NCI-H446 (cell line): ENCODE results near the gene SUN5.
A peak's percentile ranks its signal among the peaks of the same experiment; 100 is the strongest.

ENCODE experiments used
- DNase-seq, 2 experiments: peaks; one replicate each; lab custom pipeline; 2025; lab: John Stamatoyannopoulos, UW

Gene SUN5

GRCh38 chr20:32993496-32994050, 10.7 kb downstream of the SUN5 start:
- DNase-seq, result no peak

- DNase-seq, result no peak
Observed at GRCh38 chr20:32991792-32992641, 12.2 kb downstream of the SUN5 start.

- no peak for DNase-seq
Observed at GRCh38 chr20:32991383-32991782, 12.8 kb downstream of the SUN5 start.

GRCh38 chr20:32990426-32990825, 13.8 kb downstream of the SUN5 start:
- no peak for DNase-seq

DNA sequence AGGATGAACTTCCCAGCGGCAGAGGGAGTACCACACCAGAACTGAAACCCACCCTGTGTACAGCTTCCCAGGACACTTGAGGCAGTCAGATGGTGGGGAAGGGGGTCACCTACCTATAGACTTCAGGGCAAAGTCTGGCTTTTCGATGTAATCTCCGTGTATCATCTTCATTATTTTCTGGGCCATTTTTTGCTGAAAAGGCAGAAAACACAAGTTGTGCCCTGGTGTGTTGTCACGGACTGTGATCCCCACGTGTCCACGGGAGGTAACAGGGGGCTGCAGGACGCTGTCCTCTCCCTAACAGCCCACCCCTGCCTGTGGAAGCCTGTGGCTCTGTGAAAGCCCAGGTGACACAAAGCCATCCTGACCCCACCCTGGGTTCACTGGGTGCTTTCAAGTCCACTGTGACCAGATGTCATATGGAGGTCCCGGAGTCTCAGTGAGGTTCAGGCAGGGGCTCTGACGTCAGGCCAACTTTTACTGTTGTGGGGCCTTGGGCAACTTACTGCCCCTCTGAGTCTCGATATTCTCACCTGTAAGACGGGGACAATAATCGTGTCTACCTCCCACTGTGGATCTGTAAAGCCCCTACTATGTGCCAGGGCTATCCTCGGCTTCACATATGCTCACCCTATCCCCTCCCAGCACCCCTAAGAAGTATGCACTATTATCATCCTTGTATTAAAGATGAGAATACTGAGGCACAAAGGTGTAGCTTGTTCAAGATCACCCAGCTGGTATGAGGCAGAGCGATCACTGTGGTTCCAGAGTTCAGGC, 14.5 kb downstream of the SUN5 start:
- DNase-seq, result no peak

- DNase-seq, result no peak
Observed at GRCh38 chr20:32988008-32988407, 16.2 kb downstream of the SUN5 start.

- DNase-seq, result no peak
Observed at GRCh38 chr20:32987044-32987825, 17.0 kb downstream of the SUN5 start.

GRCh38 chr20:32986331-32986966, 17.8 kb downstream of the SUN5 start:
- no peak for DNase-seq

- no peak for DNase-seq
Observed at GRCh38 chr20:32985596-32985995, 18.6 kb downstream of the SUN5 start.

GRCh38 chr20:32984631-32985354, 19.4 kb downstream of the SUN5 start:
- DNase-seq, result no peak

DNA sequence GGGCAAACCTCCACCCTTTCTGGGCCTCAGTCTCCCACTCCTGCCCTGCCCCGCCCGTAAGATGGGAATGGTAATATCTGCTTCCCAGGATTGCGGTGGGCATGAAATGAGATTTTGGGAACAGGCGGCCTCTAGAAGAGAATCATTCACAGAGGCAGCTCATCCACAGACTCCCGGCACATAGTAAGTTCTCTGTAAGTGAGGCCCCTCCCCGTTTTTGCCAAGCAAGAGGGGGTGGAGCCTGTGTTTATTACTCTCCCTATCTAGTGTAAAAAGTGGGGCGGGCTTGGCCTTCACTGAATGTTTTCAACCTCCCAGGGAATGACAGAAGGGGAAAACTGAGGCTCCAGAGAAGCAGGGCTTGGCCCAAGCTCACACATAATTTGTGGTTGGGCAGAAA, 20.0 kb downstream of the SUN5 start:
- DNase-seq, result no peak

- DNase-seq, result no peak
Observed at GRCh38 chr20:32983459-32984112, 20.6 kb downstream of the SUN5 start.

GRCh38 chr20:32982617-32983458, 21.4 kb downstream of the SUN5 start:
- DNase-seq, result peak in 1 of 2 experiments; percentile 49

- DNase-seq, result no peak
Observed at GRCh38 chr20:32980990-32981389, 23.2 kb downstream of the SUN5 start.

GRCh38 chr20:32980131-32980941, 23.9 kb downstream of the SUN5 start:
- peak in 1 of 2 experiments; percentile 46 for DNase-seq

DNA sequence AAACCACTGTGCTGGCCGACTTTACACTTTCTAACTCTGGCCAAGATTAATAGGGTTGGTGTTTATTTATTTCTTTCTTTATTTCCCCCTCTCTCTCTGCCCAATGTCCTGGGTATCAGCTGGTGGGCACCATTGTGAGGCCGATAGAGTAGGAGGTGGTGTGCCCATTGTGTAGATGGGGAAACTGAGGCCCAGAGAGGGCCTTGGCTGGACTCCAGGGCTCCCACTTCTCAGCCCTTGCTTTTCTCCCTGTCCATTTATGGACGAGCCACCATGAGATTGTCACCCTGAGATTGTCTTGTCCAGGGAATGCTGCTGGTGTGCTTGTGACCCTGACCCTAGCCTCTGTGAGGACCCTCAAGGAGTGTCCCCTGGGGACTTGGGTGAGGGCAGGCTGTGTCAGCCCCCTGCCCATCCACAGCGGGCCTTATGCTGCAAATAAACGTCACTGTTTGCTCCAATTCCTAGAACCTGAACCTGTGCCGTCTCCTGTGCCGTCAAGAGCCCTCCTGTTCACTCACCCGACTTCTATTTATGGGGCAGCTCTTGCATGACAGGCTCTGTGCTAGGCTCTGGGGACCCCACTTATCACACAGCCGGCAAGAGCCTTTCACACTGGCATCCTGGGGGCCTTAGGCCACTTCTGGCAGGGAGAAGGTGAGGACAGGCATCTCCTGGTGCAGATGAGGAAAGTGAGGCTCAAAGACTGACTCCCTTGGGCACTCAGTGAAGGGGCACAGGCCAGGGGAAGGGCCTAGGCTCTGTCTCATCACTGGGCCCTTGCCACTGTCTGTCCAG, 24.8 kb downstream of the SUN5 start:
- DNase-seq, result no peak

- no peak for DNase-seq
Observed at GRCh38 chr20:32978009-32978335, 26.3 kb downstream of the SUN5 start.
